Pancreas (tissue), 10 donors: ENCODE data around the gene U2AF1. TPM values are rescaled to one million over a fixed set of nuclear protein-coding genes. Genes with fewer than 3 reads are reported as not detected.
"Not testable (repeated sequence)": the region's sequence is repeated elsewhere in the genome, so short reads cannot be mapped to it uniquely, and the experiment has no call there.

Experiments used
- ATAC-seq, 4 donors: fragments of 200-7000 bp; cut with Tn5 transposase; one replicate each; pipeline versions ENCODE4 v1.8.0 to v1.9.1; 2020; ENCODE audit warnings: mild to moderate bottlenecking in 4 of 4, moderate library complexity in 4 of 4
- DNase-seq, 6 donors: peaks; one replicate each; pipeline ENCODE4 v3.0.0-alpha.2; 2020
- FAIRE-seq: peaks from 2 replicates; lab custom pipeline; 2012; peaks lifted over from hg19 to GRCh38; lab: Jason Lieb, UNC
- H3K27ac ChIP-seq, 4 donors: fragments of 200-600 bp; sonication (generic); 1 replicate in 3 of 4; 2 replicates in 1 of 4; pipeline versions ENCODE4 v1.5.0 to v1.8.0; 2020
- H3K27me3 ChIP-seq, 4 donors: fragments of 200-600 bp; one replicate each; pipeline ENCODE4 v1.8.0; 2021
- H3K36me3 ChIP-seq, 3 donors: fragments of 200-600 bp; sonication (generic) in 1 of 3; one replicate each; pipeline versions ENCODE4 v1.5.0 to v1.8.0; 2020 to 2021
- H3K4me1 ChIP-seq, 3 donors: fragments of 200-600 bp; one replicate each; pipeline ENCODE4 v1.8.0; 2021
- H3K4me3 ChIP-seq, 4 donors: fragments of 200-600 bp; sonication (generic) in 2 of 4; one replicate each; pipeline versions ENCODE4 v1.5.0 to v1.8.0; 2020 to 2021
- H3K9me3 ChIP-seq, 4 donors: fragments of 200-600 bp; one replicate each; pipeline ENCODE4 v1.8.0; 2021
- WGBS, 2 donors: extraction: QIAGEN DNeasy Blood & Tissue Kit; methylation state at CpG; one replicate each; pipeline ENCODE4 v1.1.7; 2013; 5-methylcytosine and 5-hydroxymethylcytosine counted together
- intact Hi-C, 3 donors: fragments of 100-400 bp; cut with DNase I; formaldehyde crosslinking; loops; one replicate each; pipeline versions ENCODE4 v1.11.1 to v1.14.2; 2022
- polyA plus RNA-seq, 2 donors: library from polyadenylated mRNA; stranded (reverse); fragments of 200-250 nt; gene quantifications; one replicate each; pipeline ENCODE4 v1.2.3, GENCODE V29; 2013
- total RNA-seq, 6 donors: library from RNA; stranded (reverse); fragmentation: NEBNext Ultra II Directional in 4 of 6; extraction: Animal tissue kit (Norgen Biotek cat#: 25700) in 4 of 6; gene quantifications; one replicate each; pipeline versions ENCODE4 v1.2.1 to v1.2.4, GENCODE V29; 2021 to 2023
- donor health status: healthy with polysubstance abuse.
- donor health status: DM: no; HTN: no; CAD: no; lungs with moderate emphysema.
- donor health status: DM: no; HTN: no; CAD: no.
- donor health status: control.
- donor health status: control.
- donor health status: Bipolar disorder and iron deficiency.
- donor health status: DM: yes; HTN: yes; CAD: no.
- donor health status: DM: no; HTN: no; CAD: no.
- donor health status: DM: no; HTN: no; CAD: no.
- donor health status: DM: yes; HTN: yes; CAD: no.

The U2AF1 gene, protein sequence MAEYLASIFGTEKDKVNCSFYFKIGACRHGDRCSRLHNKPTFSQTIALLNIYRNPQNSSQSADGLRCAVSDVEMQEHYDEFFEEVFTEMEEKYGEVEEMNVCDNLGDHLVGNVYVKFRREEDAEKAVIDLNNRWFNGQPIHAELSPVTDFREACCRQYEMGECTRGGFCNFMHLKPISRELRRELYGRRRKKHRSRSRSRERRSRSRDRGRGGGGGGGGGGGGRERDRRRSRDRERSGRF
- 10 to 100 TPM in 5 of 6 donors, 1 to 10 TPM in 1; 3.9 to 30.5 (median 15.0) TPM for total RNA-seq
- polyA plus RNA-seq, result 10 to 100 TPM; 27.0 to 27.6 TPM

DNA sequence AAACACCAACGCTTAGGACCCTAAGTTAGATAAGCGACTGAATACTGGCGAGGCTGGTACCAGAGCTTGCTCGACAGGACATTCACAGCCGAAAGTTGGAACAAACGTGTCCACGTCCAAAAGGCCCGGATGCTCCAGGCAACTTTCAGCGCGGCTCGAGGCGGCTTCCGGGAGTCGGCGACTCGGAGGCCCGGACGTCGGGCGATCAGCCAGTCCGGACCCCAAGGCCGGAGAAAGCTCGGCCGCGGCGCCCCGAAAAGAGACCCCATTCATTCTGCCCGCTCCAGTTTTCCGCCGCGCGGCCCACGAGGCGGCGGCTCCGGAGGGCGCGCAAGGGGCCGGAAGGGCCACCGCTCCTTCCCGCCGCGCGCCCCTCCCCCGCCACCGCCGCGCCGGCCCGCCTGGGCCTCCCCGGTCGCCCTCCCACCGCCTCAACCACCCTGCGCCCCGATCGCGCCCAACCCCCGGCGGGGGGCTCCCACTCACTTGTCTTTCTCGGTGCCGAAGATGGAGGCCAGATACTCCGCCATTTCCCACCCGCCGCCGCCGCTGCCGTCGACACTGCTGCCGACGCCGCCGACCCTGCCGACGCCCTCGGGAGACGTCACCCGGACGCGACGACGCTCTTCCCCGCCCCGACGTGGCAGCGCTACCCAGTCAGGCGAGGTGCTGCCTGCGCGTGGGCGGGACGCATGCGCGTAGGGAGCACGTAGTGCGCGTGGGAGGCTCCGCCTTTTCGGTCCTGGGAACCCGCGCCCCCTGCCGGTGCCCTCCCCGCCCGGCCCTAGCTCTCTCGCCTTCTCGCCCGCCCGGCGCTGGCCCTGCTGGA, at the start of gene U2AF1:
Gene U2AF1 (minus strand): TSS at position 606 of the 829 bp plus-strand sequence. CDS start 76 bp downstream, at position 530.
- 0% methylated on average over 56 of the region's 107 CpGs; no CpG with 5 or more reads in 1 of the 2 donors for WGBS, 2 donors
- DNase-seq (peak in 4 of 6 donors; percentile 69 to 85 (median 74)), ATAC-seq (peak; percentile 92 to 97 (median 94))
- H3K4me3 ChIP-seq, result peak within 1 kb of the TSS in 2 of 4 donors; percentile 31 to 56
- H3K36me3 ChIP-seq, H3K27me3 ChIP-seq, H3K4me1 ChIP-seq, H3K9me3 ChIP-seq, FAIRE-seq, intact Hi-C loops: not testable (repeated sequence)
- peak within 1 kb of the TSS in 2 of 4 donors; percentile 70 to 77 for H3K27ac ChIP-seq

DNA sequence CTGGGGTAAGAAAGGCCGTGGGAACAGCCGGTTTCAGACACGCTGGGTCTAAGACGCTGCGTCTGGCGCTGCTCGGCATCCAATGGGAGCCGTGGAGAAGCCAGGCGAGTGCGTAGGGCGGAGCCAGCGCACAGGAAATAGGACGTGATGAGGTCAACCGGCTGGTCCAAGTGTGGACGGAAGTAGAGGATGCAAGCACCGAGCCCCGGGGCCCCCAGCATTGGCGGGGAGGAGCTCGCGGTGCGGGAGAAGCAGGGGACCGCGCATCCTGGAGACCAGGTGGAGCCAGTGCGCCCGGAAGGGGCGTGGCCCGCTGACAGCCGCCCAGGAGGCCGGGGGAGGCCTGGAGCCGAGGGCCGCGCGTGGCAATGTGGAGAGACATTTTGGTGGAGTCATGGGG, 46.2 kb upstream of the U2AF1 start:
- no CpG with 5 or more reads among the region's 33 CpGs for WGBS, 2 donors
- H3K27me3 ChIP-seq, H3K27ac ChIP-seq, H3K4me3 ChIP-seq, intact Hi-C loops, H3K9me3 ChIP-seq, FAIRE-seq, H3K4me1 ChIP-seq, H3K36me3 ChIP-seq, DNase-seq: not testable (repeated sequence)
- ATAC-seq, result peak in 3 of 4 donors; percentile 29 to 88 (median 59)

DNA sequence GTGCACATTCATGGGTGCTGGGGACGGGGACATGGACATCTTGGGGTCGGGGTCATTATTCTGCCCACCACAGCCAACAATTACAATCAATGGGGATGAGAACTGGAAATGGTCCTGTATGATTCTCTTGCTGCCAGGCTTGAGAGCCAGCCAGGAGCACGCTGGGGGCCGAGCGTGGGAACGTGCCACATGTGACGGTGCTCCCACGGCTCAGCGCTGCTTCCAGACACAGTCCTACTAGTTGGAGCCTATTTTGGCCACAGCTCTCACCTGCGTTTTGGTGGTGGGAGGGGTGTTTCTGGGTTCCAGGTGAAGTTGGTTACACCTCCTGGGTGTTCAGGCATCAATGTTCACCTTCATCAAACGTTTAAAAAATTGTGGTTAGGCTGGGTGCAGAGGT, 42.0 kb upstream of the U2AF1 start:
- H3K27me3 ChIP-seq, DNase-seq, H3K36me3 ChIP-seq, H3K4me1 ChIP-seq, FAIRE-seq, H3K27ac ChIP-seq, intact Hi-C loops, H3K9me3 ChIP-seq, H3K4me3 ChIP-seq: not testable (repeated sequence)
- ATAC-seq, result peak; percentile 88 to 95 (median 92)
- WGBS, 2 donors, result no CpG with 5 or more reads among the region's 11 CpGs

DNA sequence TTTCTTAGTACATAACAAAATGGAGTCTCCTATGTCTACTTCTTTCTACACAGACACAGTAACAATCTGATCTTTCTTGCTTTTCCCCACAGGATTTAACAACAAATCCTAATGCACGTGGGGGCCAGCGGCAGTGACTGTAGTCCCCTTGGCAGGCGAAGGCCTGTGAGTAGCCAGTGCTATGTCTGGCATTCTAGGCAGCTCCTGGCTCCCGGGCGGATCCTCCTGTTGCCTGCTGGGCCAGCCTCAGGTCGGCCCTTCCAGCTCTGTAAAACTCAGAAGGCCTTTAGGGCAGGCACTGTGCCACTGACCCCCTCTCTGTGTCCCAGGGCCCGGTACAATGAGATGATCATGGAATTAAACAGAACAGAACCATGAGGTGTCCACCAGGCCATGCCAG, 40.6 kb upstream of the U2AF1 start:
- DNase-seq, ATAC-seq, H3K27me3 ChIP-seq, H3K4me3 ChIP-seq, H3K9me3 ChIP-seq, H3K4me1 ChIP-seq, FAIRE-seq, H3K36me3 ChIP-seq, H3K27ac ChIP-seq, intact Hi-C loops: not testable (repeated sequence)
- WGBS, 2 donors, result no CpG with 5 or more reads among the region's 7 CpGs

DNA sequence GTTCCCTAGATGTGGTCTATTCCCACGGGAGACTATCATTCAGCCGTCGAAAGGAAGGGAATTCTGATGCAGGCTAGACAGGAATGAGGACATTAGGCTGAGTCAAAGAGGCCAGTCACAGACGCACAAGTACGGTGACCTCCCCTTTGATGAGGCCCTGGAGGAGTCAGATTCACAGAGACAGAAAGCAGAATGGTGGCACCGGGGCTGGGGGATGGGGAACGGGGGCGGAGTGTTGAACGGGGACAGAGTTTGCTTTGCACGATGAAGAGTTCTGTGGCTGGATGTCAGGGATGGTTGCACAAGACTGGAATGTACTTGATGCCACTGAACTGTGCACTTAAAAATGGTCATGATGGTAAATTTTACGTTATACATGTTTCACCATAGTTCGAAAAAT, 39.3 kb upstream of the U2AF1 start:
- H3K27me3 ChIP-seq, intact Hi-C loops, FAIRE-seq, H3K4me3 ChIP-seq, DNase-seq, H3K27ac ChIP-seq, ATAC-seq, H3K9me3 ChIP-seq, H3K36me3 ChIP-seq, H3K4me1 ChIP-seq: not testable (repeated sequence)
- WGBS, 2 donors, result no CpG with 5 or more reads among the region's 12 CpGs

DNA sequence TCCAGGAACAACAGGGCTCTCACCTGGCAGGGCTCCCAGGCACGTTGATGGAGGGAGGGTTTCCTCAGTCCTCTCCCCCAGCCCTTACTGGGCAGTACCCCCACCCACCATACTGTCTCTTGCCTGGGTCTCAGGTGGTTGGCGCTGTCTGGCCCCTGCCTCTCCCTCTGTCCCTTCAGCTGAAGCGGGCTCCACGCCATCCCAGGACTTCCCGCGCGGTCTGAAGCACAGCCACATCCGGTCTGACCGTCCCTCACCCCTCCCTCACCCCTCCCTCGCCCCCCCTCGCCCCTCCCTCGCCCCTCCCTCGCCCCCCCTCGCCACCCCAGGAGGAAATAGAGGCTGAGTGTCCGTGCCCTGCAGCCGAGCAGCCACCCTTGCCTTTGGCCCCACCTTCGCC, 34.0 kb upstream of the U2AF1 start:
- ATAC-seq, FAIRE-seq, H3K27me3 ChIP-seq, H3K27ac ChIP-seq, H3K9me3 ChIP-seq, H3K36me3 ChIP-seq, H3K4me3 ChIP-seq, intact Hi-C loops, H3K4me1 ChIP-seq, DNase-seq: not testable (repeated sequence)
- 69% methylated on average over 3 of the region's 17 CpGs; no CpG with 5 or more reads in 1 of the 2 donors for WGBS, 2 donors

DNA sequence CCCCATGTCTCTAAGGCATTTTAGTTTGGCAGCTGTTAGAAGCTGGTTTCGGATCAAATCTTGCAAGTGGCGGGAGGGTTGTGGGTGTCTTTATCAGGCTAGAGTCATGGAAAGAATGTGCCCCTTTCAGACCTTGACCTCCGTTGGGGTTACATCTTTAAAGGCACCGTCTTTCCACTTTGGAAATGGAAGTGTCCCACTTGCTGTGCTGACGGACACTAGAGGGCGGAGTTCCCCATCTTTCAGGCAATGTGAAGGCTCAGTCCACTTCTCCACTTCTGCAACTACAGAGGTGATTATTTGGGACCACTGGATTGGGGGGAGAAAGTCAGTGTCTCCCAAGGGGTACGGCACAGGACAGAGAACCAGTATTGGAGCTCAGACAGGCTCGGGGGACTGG, 31.6 kb upstream of the U2AF1 start:
- ATAC-seq, result peak in 3 of 4 donors; percentile 76 to 93 (median 78)
- DNase-seq, H3K27ac ChIP-seq, H3K9me3 ChIP-seq, intact Hi-C loops, H3K4me3 ChIP-seq, H3K36me3 ChIP-seq, H3K4me1 ChIP-seq, H3K27me3 ChIP-seq, FAIRE-seq: not testable (repeated sequence)
- 0 to 10% methylated on average over 2 of the region's 8 CpGs for WGBS, 2 donors

DNA sequence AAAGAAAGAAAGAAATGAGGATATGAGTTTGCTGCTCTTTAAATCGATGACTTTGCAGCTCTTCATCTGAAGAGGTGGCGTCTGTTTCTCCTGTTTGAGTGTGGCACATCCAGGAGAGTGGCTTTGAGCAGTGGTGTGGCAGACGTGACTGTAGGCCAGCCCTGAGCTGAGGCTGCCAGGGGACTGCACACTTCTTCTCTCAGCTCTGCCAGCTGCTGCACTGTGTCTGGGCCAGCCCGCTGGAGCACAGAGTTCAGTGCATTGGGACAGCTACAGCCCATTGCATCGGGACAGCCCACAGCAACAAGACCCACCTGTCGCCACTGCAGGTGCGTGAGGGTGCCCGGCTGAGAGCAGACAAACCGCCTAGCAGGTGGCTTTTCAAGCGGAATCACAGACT, 27.1 kb upstream of the U2AF1 start:
- ATAC-seq, H3K27me3 ChIP-seq, DNase-seq, H3K36me3 ChIP-seq, intact Hi-C loops, H3K4me1 ChIP-seq, H3K27ac ChIP-seq, H3K4me3 ChIP-seq, FAIRE-seq, H3K9me3 ChIP-seq: not testable (repeated sequence)
- no CpG with 5 or more reads among the region's 10 CpGs for WGBS, 2 donors

DNA sequence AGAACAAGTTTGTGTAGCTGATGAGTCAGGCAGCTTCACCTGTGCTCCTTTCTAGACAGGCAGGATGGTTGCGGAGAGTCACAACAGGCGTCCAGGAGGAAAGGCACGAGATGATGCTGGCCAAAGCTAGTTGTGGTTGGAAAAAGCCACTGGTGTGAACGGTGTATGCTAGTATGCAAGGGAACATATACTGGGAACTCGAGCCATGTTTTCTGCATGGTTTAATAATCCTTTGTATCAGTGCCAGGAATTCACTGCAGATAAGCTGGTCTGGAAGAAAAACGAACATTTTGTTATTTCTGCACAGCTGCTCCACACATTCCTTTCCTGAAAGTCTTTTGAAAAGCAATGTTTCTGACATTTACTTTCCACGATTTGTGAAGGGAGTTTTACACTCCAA, 22.7 kb upstream of the U2AF1 start:
- no CpG with 5 or more reads among the region's 7 CpGs for WGBS, 2 donors
- DNase-seq, result not testable (repeated sequence)
- ATAC-seq, result peak in 2 of 4 donors; percentile 55 to 63

DNA sequence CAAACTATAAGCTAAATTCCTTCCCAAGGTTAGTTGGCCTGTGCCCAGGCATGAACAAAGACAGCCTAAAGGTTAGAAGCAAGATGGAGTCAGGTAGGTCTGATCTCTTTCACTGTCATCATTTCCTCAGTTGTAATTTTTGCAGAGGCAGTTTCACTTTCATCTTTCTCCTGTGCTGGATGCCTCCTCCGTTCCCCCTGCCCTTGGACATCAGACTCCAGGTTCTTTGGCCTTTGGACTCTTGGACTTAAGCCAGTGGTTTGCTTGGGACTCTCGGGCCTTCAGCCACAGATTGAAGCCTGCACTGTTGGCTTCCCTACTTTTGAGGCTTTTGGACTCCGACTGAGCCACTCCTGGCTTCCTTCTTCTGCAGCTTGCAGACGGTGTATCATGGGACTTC, 8.6 kb upstream of the U2AF1 start:
- H3K9me3 ChIP-seq, intact Hi-C loops, DNase-seq, H3K36me3 ChIP-seq, FAIRE-seq, H3K27me3 ChIP-seq, H3K4me3 ChIP-seq, H3K27ac ChIP-seq, H3K4me1 ChIP-seq: not testable (repeated sequence)
- WGBS, 2 donors, result no CpG with 5 or more reads among the region's 4 CpGs
- peak in 2 of 4 donors; percentile 31 to 55 for ATAC-seq

More for the DNA sequence above, 22.7 kb upstream of the U2AF1 start:
- H3K4me1 ChIP-seq, H3K27me3 ChIP-seq, H3K4me3 ChIP-seq, intact Hi-C loops, H3K9me3 ChIP-seq, H3K27ac ChIP-seq, H3K36me3 ChIP-seq, FAIRE-seq: not testable (repeated sequence)

DNA sequence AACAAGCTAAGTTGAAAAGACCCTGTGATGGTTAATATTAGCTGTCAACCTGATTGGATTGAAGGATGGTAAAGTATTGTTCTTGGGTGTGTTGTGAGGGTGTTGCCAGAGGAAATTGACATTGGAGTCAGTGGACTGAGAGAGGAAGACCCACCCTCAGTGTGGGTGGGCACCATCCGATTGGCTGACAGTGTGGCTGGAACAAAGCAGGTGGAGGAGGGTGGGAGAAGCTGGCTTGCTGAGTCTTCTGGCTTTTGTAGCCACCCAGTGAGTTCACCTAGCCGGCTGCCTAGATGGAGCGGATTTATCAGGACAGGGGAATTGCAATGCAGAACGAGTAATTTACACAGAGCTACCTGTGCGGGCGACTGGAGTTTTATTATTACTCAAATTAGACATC, 7.1 kb upstream of the U2AF1 start:
- intact Hi-C loops, H3K4me1 ChIP-seq, H3K27me3 ChIP-seq, ATAC-seq, FAIRE-seq, H3K9me3 ChIP-seq, H3K4me3 ChIP-seq, H3K27ac ChIP-seq, H3K36me3 ChIP-seq, DNase-seq: not testable (repeated sequence)
- WGBS, 2 donors, result 89% methylated on average over 4 of the region's 6 CpGs; no CpG with 5 or more reads in 1 of the 2 donors

DNA sequence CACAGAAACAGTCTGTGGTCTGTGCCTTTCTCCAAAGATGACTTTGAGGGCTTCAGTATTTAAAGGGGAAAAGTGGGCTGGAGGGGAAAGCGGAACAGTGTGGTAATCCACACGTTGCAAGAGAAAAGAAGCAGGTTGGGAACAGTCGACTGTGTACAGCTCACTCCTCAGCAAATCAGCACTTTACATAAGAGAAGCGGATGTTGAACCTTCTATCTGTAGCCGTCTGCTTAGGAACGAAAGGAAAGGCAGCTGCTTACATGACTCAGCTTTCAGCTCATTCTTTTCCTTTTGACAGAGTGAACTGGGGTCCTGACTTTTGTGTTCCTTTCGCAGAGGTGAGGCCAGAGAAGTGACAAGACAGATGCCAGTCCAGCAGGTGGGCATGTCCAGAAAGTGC, 1.6 kb upstream of the U2AF1 start:
- H3K4me1 ChIP-seq, H3K27ac ChIP-seq, H3K36me3 ChIP-seq, DNase-seq, H3K4me3 ChIP-seq, FAIRE-seq, intact Hi-C loops, H3K27me3 ChIP-seq, H3K9me3 ChIP-seq: not testable (repeated sequence)
- WGBS, 2 donors, result no CpG with 5 or more reads among the region's 7 CpGs
- peak in 3 of 4 donors; percentile 12 to 29 (median 17) for ATAC-seq
